HAP-1 (cell line): ENCODE results near the gene SLC43A3.
"Not testable (repeated sequence)": the region's sequence is repeated elsewhere in the genome, so short reads cannot be mapped to it uniquely, and the experiment has no call there.

ENCODE experiments used
- DNase-seq, 2 experiments: peaks; one replicate each; pipeline ENCODE4 v3.0.0-alpha.2; 2016 to 2020; ENCODE audit warnings: low spot score in 2 of 2
- H3K27me3 ChIP-seq: fragments of 250-450 bp; sonication (Bioruptor Pico); 2 replicates; pipeline ENCODE4 v1.5.1; 2020; ENCODE audit warnings: low read depth, mild to moderate bottlenecking, moderate library complexity
- H3K36me3 ChIP-seq: fragments of 250-450 bp; sonication (Bioruptor Pico); replicated peaks from 2 replicates; pipeline ENCODE4 v1.5.1; 2020; ENCODE audit warnings: mild to moderate bottlenecking
- H3K4me1 ChIP-seq: fragments of 250-450 bp; sonication (Bioruptor Pico); 2 replicates; pipeline ENCODE4 v1.5.1; 2020; ENCODE audit warnings: mild to moderate bottlenecking
- H3K4me3 ChIP-seq: fragments of 250-450 bp; sonication (Bioruptor Pico); 2 replicates; pipeline ENCODE4 v1.5.1; 2020; ENCODE audit warnings: mild to moderate bottlenecking, moderate library complexity
- H3K9me3 ChIP-seq: fragments of 250-450 bp; sonication (Bioruptor Pico); 2 replicates; pipeline ENCODE4 v1.5.1; 2020; ENCODE audit warnings: mild to moderate bottlenecking, moderate library complexity
- in situ Hi-C: fragments of 300-500 bp; cut with MboI; formaldehyde crosslinking; loops from 3 replicates; pipeline ENCODE4 v1.14.3; 2020; ENCODE audit warnings: low sequenced_read_pairs, inconsistent platforms, mixed read lengths

SLC43A3 gene

GRCh38 chr11:57368845-57369232 is 58.1 kb downstream of the SLC43A3 start:
- Histone ChIP-seq H3K4me1 (no peaks in the 10 kb centered on the region), H3K4me3 (no peak overlapping the region), H3K27me3 (no peaks in the 10 kb centered on the region), H3K9me3 (no peaks in the 10 kb centered on the region), H3K36me3 (no peaks in the 10 kb centered on the region)
- in situ Hi-C loops: loop anchor here (25.0 kb wide), 1 partner anchor 1143 kb away; the partner anchor contains the start of gene OR5B21
- DNase-seq: no peak

- Histone ChIP-seq H3K4me3 (no peak overlapping the region), H3K9me3 (no peaks in the 10 kb centered on the region), H3K27me3 (no peaks in the 10 kb centered on the region), H3K4me1 (no peaks in the 10 kb centered on the region), H3K36me3 (no peaks in the 10 kb centered on the region)
- in situ Hi-C loops: loop anchor here (25.0 kb wide), 1 partner anchor 1144 kb away; the partner anchor contains the start of gene OR5B21
- DNase-seq: no peak
These were observed 58.6 kb downstream of the SLC43A3 start for GRCh38 chr11:57368106-57368844.

- no peaks in the 10 kb centered on the region for H3K36me3 ChIP-seq
- no peaks in the 10 kb centered on the region for H3K9me3 ChIP-seq
- H3K27me3 ChIP-seq: no peaks in the 10 kb centered on the region; the same call in 1 of the 2 replicates
- no peaks in the 10 kb centered on the region for H3K4me1 ChIP-seq
- no peak for DNase-seq
- in situ Hi-C loops: loop anchor here (25.0 kb wide), 1 partner anchor 1147 kb away; the partner anchor contains the start of gene OR5B21
- no peak overlapping the region for H3K4me3 ChIP-seq
These were observed 61.9 kb downstream of the SLC43A3 start for GRCh38 chr11:57364851-57365660.

GRCh38 chr11:57363131-57364080 is 63.5 kb downstream of the SLC43A3 start:
- H3K4me3 ChIP-seq: no peak overlapping the region
- in situ Hi-C loops: loop anchor here (25.0 kb wide), 1 partner anchor 1149 kb away; the partner anchor contains the start of gene OR5B21
- no peaks in the 10 kb centered on the region for H3K4me1 ChIP-seq
- H3K9me3 ChIP-seq: no peaks in the 10 kb centered on the region
- no peak for DNase-seq
- H3K36me3 ChIP-seq: no peaks in the 10 kb centered on the region
- no peaks in the 10 kb centered on the region; the same call in 1 of the 2 replicates for H3K27me3 ChIP-seq

GRCh38 chr11:57361926-57362325 is 65.0 kb downstream of the SLC43A3 start:
- in situ Hi-C loops: loop anchor here (25.0 kb wide), 1 partner anchor 1150 kb away; the partner anchor contains the start of gene OR5B21
- Histone ChIP-seq H3K4me1 (no peaks in the 10 kb centered on the region), H3K27me3 (no peaks in the 10 kb centered on the region; the same call in 1 of the 2 replicates), H3K4me3 (no peak overlapping the region), H3K9me3 (no peaks in the 10 kb centered on the region), H3K36me3 (no peaks in the 10 kb centered on the region)
- DNase-seq: no peak

- not testable (repeated sequence) for DNase-seq, H3K4me3 ChIP-seq, H3K4me1 ChIP-seq, H3K9me3 ChIP-seq, H3K27me3 ChIP-seq, H3K36me3 ChIP-seq
- in situ Hi-C loops: loop anchor here (25.0 kb wide), 1 partner anchor 1151 kb away; the partner anchor contains the start of gene OR5B21
These were observed 65.5 kb downstream of the SLC43A3 start for GRCh38 chr11:57361420-57361819.

- in situ Hi-C loops: loop anchor here (25.0 kb wide), 1 partner anchor 1151 kb away; the partner anchor contains the start of gene OR5B21
- Histone ChIP-seq H3K9me3 (no peaks in the 10 kb centered on the region), H3K36me3 (no peaks in the 10 kb centered on the region), H3K4me1 (no peaks in the 10 kb centered on the region), H3K4me3 (no peak overlapping the region), H3K27me3 (no peaks in the 10 kb centered on the region; the same call in 1 of the 2 replicates)
- no peak for DNase-seq
These were observed 65.9 kb downstream of the SLC43A3 start for GRCh38 chr11:57360991-57361390.

GRCh38 chr11:57359896-57360690 is 66.8 kb downstream of the SLC43A3 start:
- Histone ChIP-seq H3K4me1 (no peaks in the 10 kb centered on the region), H3K9me3 (no peaks in the 10 kb centered on the region), H3K36me3 (no peaks in the 10 kb centered on the region), H3K27me3 (no peaks in the 10 kb centered on the region; the same call in 1 of the 2 replicates), H3K4me3 (no peak overlapping the region)
- DNase-seq: no peak
- in situ Hi-C loops: loop anchor here (25.0 kb wide), 1 partner anchor 1152 kb away; the partner anchor contains the start of gene OR5B21

- in situ Hi-C loops: loop anchor here (25.0 kb wide), 1 partner anchor 1153 kb away; the partner anchor contains the start of gene OR5B21
- Histone ChIP-seq H3K4me3 (no peak overlapping the region), H3K36me3 (no peaks in the 10 kb centered on the region), H3K27me3 (no peaks in the 10 kb centered on the region; the same call in 1 of the 2 replicates), H3K4me1 (no peaks in the 10 kb centered on the region), H3K9me3 (no peaks in the 10 kb centered on the region)
- DNase-seq: no peak
These were observed 67.5 kb downstream of the SLC43A3 start for GRCh38 chr11:57359396-57359795.

- Histone ChIP-seq H3K4me1 (no peaks in the 10 kb centered on the region), H3K27me3 (no peaks in the 10 kb centered on the region; the same call in 1 of the 2 replicates), H3K9me3 (no peaks in the 10 kb centered on the region), H3K36me3 (no peaks in the 10 kb centered on the region), H3K4me3 (no peak overlapping the region)
- DNase-seq: no peak
- in situ Hi-C loops: loop anchor here (25.0 kb wide), 1 partner anchor 1153 kb away; the partner anchor contains the start of gene OR5B21
These were observed 67.9 kb downstream of the SLC43A3 start for GRCh38 chr11:57358991-57359390.

GRCh38 chr11:57358543-57358961 is 68.4 kb downstream of the SLC43A3 start:
- in situ Hi-C loops: loop anchor here (25.0 kb wide), 1 partner anchor 1154 kb away; the partner anchor contains the start of gene OR5B21
- Histone ChIP-seq H3K4me3 (no peak overlapping the region), H3K4me1 (no peaks in the 10 kb centered on the region), H3K27me3 (no peaks in the 10 kb centered on the region; the same call in 1 of the 2 replicates), H3K36me3 (no peaks in the 10 kb centered on the region), H3K9me3 (no peaks in the 10 kb centered on the region)
- no peak for DNase-seq

GRCh38 chr11:57357856-57358255 is 69.1 kb downstream of the SLC43A3 start:
- no peak for DNase-seq
- H3K4me3 ChIP-seq: no peak overlapping the region

More at GRCh38 chr11:57357856-57358255, 69.1 kb downstream of the SLC43A3 start:
- in situ Hi-C loops: loop anchor here (25.0 kb wide), 1 partner anchor 1154 kb away; the partner anchor contains the start of gene OR5B21
- Histone ChIP-seq H3K4me1 (peaks cover 5% of the 10 kb centered on the region), H3K9me3 (no peaks in the 10 kb centered on the region), H3K36me3 (no peaks in the 10 kb centered on the region), H3K27me3 (no peaks in the 10 kb centered on the region; the same call in 1 of the 2 replicates)
